GM23338 (cell line): ENCODE results near the gene PPIF. TPM values are rescaled to one million over a fixed set of nuclear protein-coding genes. Genes with fewer than 3 reads are reported as not detected.

Experiments used
- ATAC-seq: fragments of 200-7000 bp; cut with Tn5 transposase; 3 replicates; pipeline ENCODE4 v1.9.1; 2020
- DNase-seq: peaks from one replicate; pipeline ENCODE4 v3.0.0-alpha.2; 2015; ENCODE audit warnings: low spot score
- H2AFZ ChIP-seq: fragments of 200-600 bp; sonication (generic); 2 replicates; pipeline ENCODE4 v1.8.0; 2016; ENCODE audit warnings: antibody characterized with exemption, mild to moderate bottlenecking, moderate library complexity
- H3F3A ChIP-seq: fragments of 200-600 bp; sonication (generic); replicated peaks from 2 replicates; pipeline ENCODE4 v1.8.0; 2017; ENCODE audit warnings: antibody characterized with exemption, mixed run types, low read depth
- H3K27ac ChIP-seq: fragments of 200-600 bp; sonication (generic); 2 replicates; pipeline ENCODE4 v1.6.1; 2016; ENCODE audit warnings: low read depth
- H3K27me3 ChIP-seq: fragments of 200-600 bp; sonication (generic); 2 replicates; pipeline ENCODE4 v1.8.0; 2016; ENCODE audit warnings: mild to moderate bottlenecking, mixed run types, moderate library complexity; ENCODE audit not compliant: insufficient read depth
- H3K36me3 ChIP-seq: fragments of 200-600 bp; sonication (generic); 2 replicates; pipeline ENCODE4 v1.8.0; 2016; ENCODE audit warnings: mild to moderate bottlenecking; ENCODE audit not compliant: insufficient read depth
- H3K4me1 ChIP-seq: fragments of 200-600 bp; sonication (generic); 2 replicates; pipeline ENCODE4 v1.8.0; 2016; ENCODE audit warnings: mild to moderate bottlenecking, moderate library complexity; ENCODE audit not compliant: insufficient read depth
- H3K4me2 ChIP-seq: fragments of 200-600 bp; sonication (generic); 2 replicates; pipeline ENCODE4 v1.7.1; 2017; ENCODE audit warnings: mixed run types
- H3K4me3 ChIP-seq: fragments of 200-600 bp; sonication (generic); 2 replicates; pipeline ENCODE4 v1.6.1; 2016; ENCODE audit warnings: mixed run types
- H3K79me2 ChIP-seq: fragments of 200-600 bp; sonication (generic); replicated peaks from 2 replicates; pipeline ENCODE4 v1.8.0; 2017; ENCODE audit warnings: mild to moderate bottlenecking; ENCODE audit not compliant: insufficient read depth
- H3K9me2 ChIP-seq: fragments of 200-600 bp; sonication (generic); 2 replicates; pipeline ENCODE4 v1.8.0; 2017; ENCODE audit not compliant: insufficient read depth
- H4K20me1 ChIP-seq: fragments of 200-600 bp; sonication (generic); replicated peaks from 2 replicates; pipeline ENCODE4 v1.8.0; 2017; ENCODE audit warnings: mild to moderate bottlenecking; ENCODE audit not compliant: insufficient read depth
- H3K27ac Mint-ChIP-seq: 2 replicates; pipeline ENCODE4 v1.8.0; 2020; ENCODE audit warnings: inconsistent platforms, mild to moderate bottlenecking, moderate library complexity, mixed read lengths
- H3K27me3 Mint-ChIP-seq: 3 replicates; pipeline ENCODE4 v1.8.0; 2022; ENCODE audit warnings: low read depth, mild to moderate bottlenecking, moderate library complexity, mixed read lengths, inconsistent platforms; ENCODE audit not compliant: insufficient read depth, poor library complexity
- H3K36me3 Mint-ChIP-seq: 3 replicates; pipeline ENCODE4 v1.8.0; 2021; ENCODE audit warnings: low read depth, mild to moderate bottlenecking, inconsistent platforms, moderate library complexity, mixed read lengths
- H3K4me1 Mint-ChIP-seq: 3 replicates; pipeline ENCODE4 v1.8.0; 2020; ENCODE audit warnings: mild to moderate bottlenecking, inconsistent platforms, mixed read lengths
- H3K4me3 Mint-ChIP-seq: 3 replicates; pipeline ENCODE4 v1.8.0; 2021; ENCODE audit warnings: moderate library complexity, mild to moderate bottlenecking, inconsistent platforms, mixed read lengths
- H3K9me3 Mint-ChIP-seq: 3 replicates; pipeline ENCODE4 v1.8.0; 2020; ENCODE audit warnings: moderate library complexity, mild to moderate bottlenecking, inconsistent platforms, mixed read lengths
- CTCF ChIP-seq, 2 experiments: fragments of 200-600 bp in 1 of 2; sonication (generic) in 1 of 2; conservative IDR thresholded peaks; 2 replicates each; pipeline versions ENCODE4 v1.5.1 to v1.6.1; 2016 to 2017; ENCODE audit warnings: antibody characterized with exemption in 2 of 2, low read depth in 2 of 2, mild to moderate bottlenecking in 2 of 2, moderate library complexity in 1 of 2
- JUNB ChIP-seq: IDR thresholded peaks from one replicate; pipeline ENCODE4 v1.6.1; 2016; ENCODE audit warnings: antibody characterized with exemption; ENCODE audit not compliant: unreplicated experiment
- POLR2AphosphoS5 ChIP-seq: IDR thresholded peaks from 2 replicates; pipeline ENCODE4 v1.6.1; 2016; ENCODE audit warnings: antibody characterized with exemption, low read depth
- REST ChIP-seq: IDR thresholded peaks from one replicate; pipeline ENCODE4 v1.6.1; 2018; ENCODE audit warnings: antibody characterized with exemption; ENCODE audit not compliant: unreplicated experiment
- ZNF114 ChIP-seq: fragments of 250-450 bp; sonication (Bioruptor Pico); IDR thresholded peaks from 2 replicates; pipeline ENCODE4 v1.5.0; 2020; ENCODE audit warnings: mild to moderate bottlenecking, moderate library complexity
- ZNF462 ChIP-seq: fragments of 250-450 bp; sonication (Bioruptor Pico); IDR thresholded peaks from 2 replicates; pipeline ENCODE4 v1.5.0; 2020; ENCODE audit warnings: mild to moderate bottlenecking, moderate library complexity
- polyA plus RNA-seq: library from polyadenylated mRNA; unstranded; fragments of >200 nt; fragmentation: Nextera tagmentation; extraction: Ambion mirVana; gene quantifications from 2 replicates; pipeline ENCODE4 v1.2.1, GENCODE V29; 2016
- total RNA-seq: library from RNA; depleted of rRNA; stranded (reverse); fragments of >200 nt; shearing (Covaris generic); gene quantifications from 2 replicates; pipeline ENCODE4 v1.2.3, GENCODE V29; 2014

PPIF gene
- total and polyA plus RNA-seq, 2 experiments from 2014 or later, result 32.1 to 43.6 TPM

DNA sequence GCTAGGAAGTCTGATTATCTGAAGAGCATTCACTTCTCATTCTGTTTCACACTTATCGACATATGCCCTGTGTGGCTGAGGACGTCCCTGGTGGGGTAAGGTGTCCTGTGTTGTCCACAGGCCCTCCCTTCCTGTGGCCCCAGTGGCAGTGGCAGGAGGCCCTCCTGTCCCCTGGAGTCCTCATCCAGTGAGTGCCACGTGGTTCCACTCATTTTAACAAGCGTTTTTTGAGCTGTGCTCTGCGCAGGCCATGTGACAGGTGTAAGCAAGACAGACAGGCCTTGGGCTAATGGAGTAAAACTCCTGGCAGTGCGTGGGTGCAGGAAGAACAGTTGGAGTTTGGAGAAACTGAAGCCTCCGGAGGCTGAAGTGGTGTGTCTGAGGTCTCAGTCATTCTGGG lies 39.3 kb upstream of the PPIF start (continued):
- TF ChIP-seq ZNF462 (CRISPR knock-in tag), result no peak
- no peak for TF ChIP-seq JUNB
- TF ChIP-seq ZNF114 (CRISPR knock-in tag), result no peak
- TF ChIP-seq CTCF (conservative IDR thresholded peaks at IDR 0.05; ENCODE audit: low read depth in 2 of 2), result no peak
- no peak for TF ChIP-seq POLR2AphosphoS5

DNA sequence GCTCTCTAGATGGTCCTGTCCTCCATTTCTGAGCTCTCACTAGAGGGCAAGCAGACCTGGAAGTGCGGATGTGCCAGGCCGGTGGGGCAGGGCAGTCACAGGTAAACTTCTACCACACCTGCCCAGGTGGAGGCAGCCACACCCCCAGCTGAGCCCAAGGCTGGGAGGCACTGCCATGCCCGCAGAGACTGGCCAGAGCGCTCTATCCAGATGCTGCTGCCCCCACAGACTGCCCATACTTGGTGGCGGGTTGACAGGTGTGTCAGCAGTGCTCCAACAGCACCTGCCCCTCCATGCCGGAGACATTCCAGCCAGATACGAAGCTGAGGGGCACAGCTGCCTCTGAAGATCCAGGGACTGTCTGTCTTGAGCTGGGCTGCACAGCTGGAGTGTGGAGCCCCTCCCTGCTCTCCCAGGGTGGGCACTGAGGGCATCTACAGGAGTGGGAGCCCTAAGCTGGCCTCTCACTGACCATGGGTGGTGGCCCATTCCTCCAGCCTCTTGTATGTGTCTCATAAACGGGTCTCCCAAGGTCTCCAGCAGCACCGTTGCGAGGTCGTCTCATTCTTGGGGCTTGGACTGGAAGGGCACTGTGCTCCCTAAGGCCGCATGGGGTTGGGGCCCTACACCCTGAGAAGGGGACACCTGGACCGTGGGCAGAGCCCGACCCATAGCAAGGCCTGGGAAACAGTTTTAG lies 38.2 kb upstream of the PPIF start:
- Histone ChIP-seq H3K79me2 (no peaks in the 10 kb centered on the region), H3K9me2 (no peaks in the 10 kb centered on the region), H3K4me1 (no peaks in the 10 kb centered on the region), H3K4me2 (no peak overlapping the region), H3K27me3 (no peaks in the 10 kb centered on the region), H2AFZ (no peak overlapping the region), H4K20me1 (no peaks in the 10 kb centered on the region), H3K27ac (no peak overlapping the region), H3F3A (no peaks in the 10 kb centered on the region), H3K36me3 (peaks cover 4% of the 10 kb centered on the region; the same call in 1 of the 2 replicates), H3K4me3 (no peak overlapping the region)
- Mint-ChIP-seq H3K27me3 (peaks cover 19% of the 10 kb centered on the region), H3K9me3 (no peaks in the 10 kb centered on the region), H3K36me3 (peaks cover 26% of the 10 kb centered on the region), H3K4me3 (no peak overlapping the region), H3K4me1 (peaks cover 3% of the 10 kb centered on the region), H3K27ac (no peak overlapping the region)
- ATAC-seq, result no peak
- DNase-seq, result no peak
- no peak for TF ChIP-seq REST
